Astrocyte (in vitro differentiated cells and primary cell): ENCODE data around the gene TNNI3K. TPM values are rescaled to one million over a fixed set of nuclear protein-coding genes. Genes with fewer than 3 reads are reported as not detected.

Experiments used
- DNase-seq: peaks from one replicate; pipeline ENCODE4 v3.0.0-alpha.2; 2010; ENCODE audit warnings: low read depth
- FAIRE-seq: peaks from 2 replicates; lab custom pipeline; 2011; peaks lifted over from hg19 to GRCh38; lab: Jason Lieb, UNC
- H2AFZ ChIP-seq: 2 replicates; pipeline ENCODE4 v1.6.0; 2012; ENCODE audit warnings: low read depth, low read length, inconsistent platforms
- H3K27ac ChIP-seq: 2 replicates; pipeline ENCODE4 v1.5.1; 2011; ENCODE audit warnings: low read depth, low read length, inconsistent platforms
- H3K27me3 ChIP-seq: 2 replicates; pipeline ENCODE4 v1.6.0; 2011; ENCODE audit warnings: low read length, inconsistent platforms; ENCODE audit not compliant: insufficient read depth
- H3K36me3 ChIP-seq: 2 replicates; pipeline ENCODE4 v1.5.1; 2011; ENCODE audit warnings: low read length, inconsistent platforms; ENCODE audit not compliant: insufficient read depth
- H3K4me1 ChIP-seq: 2 replicates; pipeline ENCODE4 v1.5.1; 2011; ENCODE audit warnings: low read length, inconsistent platforms; ENCODE audit not compliant: insufficient read depth
- H3K4me2 ChIP-seq: 2 replicates; pipeline ENCODE4 v1.6.0; 2012; ENCODE audit warnings: low read length, inconsistent platforms
- H3K4me3 ChIP-seq: 2 replicates; pipeline ENCODE4 v1.5.1; 2011; ENCODE audit warnings: low read depth, mild to moderate bottlenecking, low read length, inconsistent platforms; ENCODE audit not compliant: insufficient read depth
- H3K79me2 ChIP-seq: 2 replicates; pipeline ENCODE4 v1.6.0; 2012; ENCODE audit warnings: mild to moderate bottlenecking, low read length, inconsistent platforms; ENCODE audit not compliant: insufficient read depth
- H3K9ac ChIP-seq: 2 replicates; pipeline ENCODE4 v1.6.0; 2012; ENCODE audit warnings: mild to moderate bottlenecking, low read length, inconsistent platforms
- H3K9me3 ChIP-seq: 2 replicates; pipeline ENCODE4 v1.5.1; 2012; ENCODE audit warnings: low read depth, mild to moderate bottlenecking, low read length, inconsistent platforms; ENCODE audit not compliant: insufficient read depth
- H4K20me1 ChIP-seq: 2 replicates; pipeline ENCODE4 v1.6.0; 2012; ENCODE audit warnings: low read length, inconsistent platforms; ENCODE audit not compliant: insufficient read depth
- H3K27ac Mint-ChIP-seq: one replicate; pipeline ENCODE4 v1.8.0; 2021; ENCODE audit warnings: mild to moderate bottlenecking, mixed read lengths; ENCODE audit not compliant: unreplicated experiment
- H3K27me3 Mint-ChIP-seq: one replicate; pipeline ENCODE4 v1.8.0; 2021; ENCODE audit warnings: low read depth, mixed read lengths; ENCODE audit not compliant: unreplicated experiment
- H3K36me3 Mint-ChIP-seq: one replicate; pipeline ENCODE4 v1.8.0; 2021; ENCODE audit warnings: low read depth, mixed read lengths; ENCODE audit not compliant: unreplicated experiment
- H3K4me1 Mint-ChIP-seq: one replicate; pipeline ENCODE4 v1.8.0; 2021; ENCODE audit warnings: low read depth, mixed read lengths; ENCODE audit not compliant: unreplicated experiment
- H3K4me3 Mint-ChIP-seq: one replicate; pipeline ENCODE4 v1.8.0; 2021; ENCODE audit warnings: mild to moderate bottlenecking, moderate library complexity, mixed read lengths; ENCODE audit not compliant: unreplicated experiment
- H3K9me3 Mint-ChIP-seq: one replicate; pipeline ENCODE4 v1.8.0; 2021; ENCODE audit warnings: mild to moderate bottlenecking, mixed read lengths; ENCODE audit not compliant: unreplicated experiment
- EZH2 ChIP-seq: IDR thresholded peaks from 2 replicates; pipeline ENCODE4 v1.6.1; 2012; ENCODE audit warnings: mild to moderate bottlenecking, low read length, inconsistent platforms; ENCODE audit not compliant: insufficient read depth
- total RNA-seq: library from RNA; stranded (reverse); gene quantifications from 2 replicates; pipeline ENCODE4 v1.2.1, GENCODE V29; 2021
- TF ChIP-seq, protein P1 (sequence below): IDR thresholded peaks from 2 replicates; pipeline ENCODE4 v1.5.1; 2011; ENCODE audit warnings: low read depth, mild to moderate bottlenecking, inconsistent platforms, low read length, moderate library complexity; ENCODE audit not compliant: insufficient read depth

Gene TNNI3K
- total RNA-seq, 1 donor from 2014 or later, result 0.45 TPM

DNA sequence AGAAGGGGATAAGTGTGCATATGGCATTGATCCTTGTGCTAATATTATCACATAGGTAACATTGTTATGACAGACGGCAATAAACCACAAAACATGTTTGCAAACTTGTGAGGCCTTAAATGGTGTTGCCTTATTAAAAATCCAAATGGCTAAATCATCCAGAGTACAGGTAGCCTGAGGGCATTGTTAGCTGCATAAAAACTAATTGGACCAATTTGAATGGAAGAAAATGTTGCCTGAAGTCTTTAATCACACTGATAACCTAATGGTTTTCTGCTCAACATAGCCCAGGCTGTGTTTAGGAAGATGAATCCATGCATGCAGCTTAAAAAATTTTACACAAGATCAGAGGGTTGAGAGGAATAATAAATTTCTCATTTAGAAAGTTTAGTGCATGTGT lies 296.6 kb downstream of the TNNI3K start:
- Histone ChIP-seq H3K27me3 (no peaks in the 10 kb centered on the region), H3K79me2 (no peaks in the 10 kb centered on the region), H3K4me2 (no peak overlapping the region), H3K36me3 (no peaks in the 10 kb centered on the region), H4K20me1 (no peaks in the 10 kb centered on the region), H3K4me3 (no peak overlapping the region), H3K9ac (no peak overlapping the region), H3K4me1 (no peaks in the 10 kb centered on the region), H3K9me3 (no peaks in the 10 kb centered on the region), H2AFZ (no peak overlapping the region), H3K27ac (no peak overlapping the region)
- Mint-ChIP-seq H3K4me1 (peaks cover 31% of the 10 kb centered on the region), H3K4me3 (no peak overlapping the region), H3K27ac (no peak overlapping the region), H3K36me3 (no peaks in the 10 kb centered on the region), H3K27me3 (no peaks in the 10 kb centered on the region), H3K9me3 (no peaks in the 10 kb centered on the region)
- TF ChIP-seq, protein P1, sequence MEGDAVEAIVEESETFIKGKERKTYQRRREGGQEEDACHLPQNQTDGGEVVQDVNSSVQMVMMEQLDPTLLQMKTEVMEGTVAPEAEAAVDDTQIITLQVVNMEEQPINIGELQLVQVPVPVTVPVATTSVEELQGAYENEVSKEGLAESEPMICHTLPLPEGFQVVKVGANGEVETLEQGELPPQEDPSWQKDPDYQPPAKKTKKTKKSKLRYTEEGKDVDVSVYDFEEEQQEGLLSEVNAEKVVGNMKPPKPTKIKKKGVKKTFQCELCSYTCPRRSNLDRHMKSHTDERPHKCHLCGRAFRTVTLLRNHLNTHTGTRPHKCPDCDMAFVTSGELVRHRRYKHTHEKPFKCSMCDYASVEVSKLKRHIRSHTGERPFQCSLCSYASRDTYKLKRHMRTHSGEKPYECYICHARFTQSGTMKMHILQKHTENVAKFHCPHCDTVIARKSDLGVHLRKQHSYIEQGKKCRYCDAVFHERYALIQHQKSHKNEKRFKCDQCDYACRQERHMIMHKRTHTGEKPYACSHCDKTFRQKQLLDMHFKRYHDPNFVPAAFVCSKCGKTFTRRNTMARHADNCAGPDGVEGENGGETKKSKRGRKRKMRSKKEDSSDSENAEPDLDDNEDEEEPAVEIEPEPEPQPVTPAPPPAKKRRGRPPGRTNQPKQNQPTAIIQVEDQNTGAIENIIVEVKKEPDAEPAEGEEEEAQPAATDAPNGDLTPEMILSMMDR, result no peak
- DNase-seq (no peak), FAIRE-seq (no peak)

DNA sequence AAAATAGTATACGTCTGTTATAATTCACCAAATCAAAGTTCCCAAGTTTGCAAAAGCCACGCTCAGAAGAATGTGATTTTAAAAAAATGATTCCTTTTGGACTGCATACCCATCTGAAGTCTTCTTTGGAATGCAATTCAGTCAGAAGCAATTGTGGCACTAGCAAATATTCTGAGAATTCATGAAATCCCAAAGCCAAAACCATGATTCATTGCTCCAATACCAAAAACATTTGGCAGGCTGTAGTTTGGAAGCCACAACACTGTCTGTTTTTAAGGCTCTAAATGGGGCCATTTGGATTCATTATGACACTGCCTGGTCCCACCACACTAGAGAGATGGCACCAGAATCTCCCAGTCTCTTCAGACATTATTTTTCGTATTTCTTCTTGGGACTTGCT lies 299.1 kb downstream of the TNNI3K start:
- Mint-ChIP-seq H3K36me3 (no peaks in the 10 kb centered on the region), H3K27me3 (no peaks in the 10 kb centered on the region), H3K4me3 (no peak overlapping the region), H3K9me3 (no peaks in the 10 kb centered on the region), H3K4me1 (peaks cover 25% of the 10 kb centered on the region), H3K27ac (no peak overlapping the region)
- no peaks in the 10 kb centered on the region for H3K79me2 ChIP-seq
- no peak for TF ChIP-seq EZH2
- TF ChIP-seq, protein P1, result no peak
- H3K9ac ChIP-seq, result no peak overlapping the region
- H2AFZ ChIP-seq, result no peak overlapping the region
- H3K9me3 ChIP-seq, result no peaks in the 10 kb centered on the region
- no peaks in the 10 kb centered on the region for H3K36me3 ChIP-seq
- no peaks in the 10 kb centered on the region for H4K20me1 ChIP-seq
- H3K27me3 ChIP-seq, result no peaks in the 10 kb centered on the region
- H3K4me1 ChIP-seq, result no peaks in the 10 kb centered on the region
- peak; percentile 88 for DNase-seq
- H3K4me3 ChIP-seq, result no peak overlapping the region
- no peak overlapping the region for H3K27ac ChIP-seq
- FAIRE-seq, result peak; percentile 32
- no peak overlapping the region for H3K4me2 ChIP-seq

DNA sequence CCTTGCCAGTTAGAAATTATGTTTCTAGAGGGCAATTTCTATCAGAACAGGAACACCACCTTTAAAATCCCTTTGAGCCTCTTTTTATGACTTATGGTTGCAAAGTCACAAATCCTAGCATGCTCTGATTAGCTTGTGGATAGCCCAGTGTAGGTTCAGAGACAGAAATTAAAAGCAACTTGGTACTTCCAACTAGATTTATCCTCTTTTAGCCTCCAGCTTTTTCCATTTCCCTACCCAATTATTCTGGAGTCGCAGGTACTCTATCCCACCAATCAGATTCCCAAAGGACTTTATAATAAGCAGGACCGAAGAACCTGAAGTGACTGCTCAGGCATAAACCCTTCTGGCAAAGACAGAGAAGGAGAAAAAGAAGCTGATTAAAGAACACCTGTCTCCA lies 310.6 kb downstream of the TNNI3K start:
- no peak overlapping the region for H3K9ac ChIP-seq
- no peak overlapping the region for H2AFZ ChIP-seq
- no peaks in the 10 kb centered on the region for H3K79me2 ChIP-seq
- no peaks in the 10 kb centered on the region for H3K9me3 ChIP-seq
- TF ChIP-seq, protein P1, result no peak
- TF ChIP-seq EZH2, result no peak
- no peaks in the 10 kb centered on the region for H3K27me3 ChIP-seq
- no peaks in the 10 kb centered on the region for H3K4me1 ChIP-seq
- no peak for DNase-seq
- H4K20me1 ChIP-seq, result no peaks in the 10 kb centered on the region
- Mint-ChIP-seq H3K36me3 (no peaks in the 10 kb centered on the region), H3K27me3 (no peaks in the 10 kb centered on the region), H3K4me1 (no peaks in the 10 kb centered on the region), H3K27ac (no peak overlapping the region), H3K4me3 (no peak overlapping the region), H3K9me3 (peaks cover 1% of the 10 kb centered on the region)
- H3K4me3 ChIP-seq, result no peak overlapping the region
- no peak overlapping the region for H3K27ac ChIP-seq
- H3K36me3 ChIP-seq, result no peaks in the 10 kb centered on the region
- no peak for FAIRE-seq
- no peak overlapping the region for H3K4me2 ChIP-seq
